Stimulated activated CD8-positive, alpha-beta memory T cell treated with anti-CD3 and anti-CD28 coated beads, Interleukin-7, amount 100 ng/mL, for 1 hour (primary cell): ENCODE results near the gene ITGA3.
"Not testable (repeated sequence)": the region's sequence is repeated elsewhere in the genome, so short reads cannot be mapped to it uniquely, and the experiment has no call there.

ENCODE experiments used
- DNase-seq, 2 donors: peaks; one replicate each; pipeline ENCODE4 v3.0.0-alpha.2; 2020; ENCODE audit warnings: low read depth in 2 of 2

ITGA3 gene

GRCh38 chr17:50035421-50035879 is 20.5 kb upstream of the ITGA3 start:
- no peak for DNase-seq

- no peak for DNase-seq
Measured at GRCh38 chr17:50035945-50036344, 20.0 kb upstream of the ITGA3 start.

GRCh38 chr17:50036455-50037261 is 19.3 kb upstream of the ITGA3 start:
- no peak for DNase-seq

GRCh38 chr17:50037321-50038107 is 18.4 kb upstream of the ITGA3 start:
- no peak for DNase-seq

- DNase-seq, result no peak
Measured at GRCh38 chr17:50039058-50039457, 16.9 kb upstream of the ITGA3 start.

- not testable (repeated sequence) for DNase-seq
Measured at GRCh38 chr17:50040496-50040895, 15.4 kb upstream of the ITGA3 start.

GRCh38 chr17:50042211-50042610 is 13.7 kb upstream of the ITGA3 start:
- DNase-seq, result no peak

GRCh38 chr17:50043290-50044148 is 12.4 kb upstream of the ITGA3 start:
- no peak for DNase-seq

GRCh38 chr17:50044483-50044882 is 11.4 kb upstream of the ITGA3 start:
- DNase-seq, result no peak

- no peak for DNase-seq
Measured at GRCh38 chr17:50045154-50045553, 10.8 kb upstream of the ITGA3 start.

- DNase-seq, result no peak
Measured at GRCh38 chr17:50046179-50046578, 9.7 kb upstream of the ITGA3 start.

- DNase-seq, result no peak
Measured at GRCh38 chr17:50046667-50047066, 9.2 kb upstream of the ITGA3 start.

- DNase-seq, result no peak
Measured at GRCh38 chr17:50047083-50047482, 8.8 kb upstream of the ITGA3 start.

GRCh38 chr17:50047488-50048126 is 8.3 kb upstream of the ITGA3 start:
- no peak for DNase-seq

GRCh38 chr17:50048146-50048720 is 7.7 kb upstream of the ITGA3 start:
- DNase-seq, result no peak

GRCh38 chr17:50048988-50049387 is 6.9 kb upstream of the ITGA3 start:
- DNase-seq, result no peak

- no peak for DNase-seq
Measured at GRCh38 chr17:50049636-50050035, 6.3 kb upstream of the ITGA3 start.

GRCh38 chr17:50050431-50051032 is 5.4 kb upstream of the ITGA3 start:
- DNase-seq, result no peak

- no peak for DNase-seq
Measured at GRCh38 chr17:50051082-50051576, 4.8 kb upstream of the ITGA3 start.

GRCh38 chr17:50051606-50052005 is 4.3 kb upstream of the ITGA3 start:
- DNase-seq, result no peak
